ENCODE measurements around the gene KNTC1.

Gene KNTC1

DNA sequence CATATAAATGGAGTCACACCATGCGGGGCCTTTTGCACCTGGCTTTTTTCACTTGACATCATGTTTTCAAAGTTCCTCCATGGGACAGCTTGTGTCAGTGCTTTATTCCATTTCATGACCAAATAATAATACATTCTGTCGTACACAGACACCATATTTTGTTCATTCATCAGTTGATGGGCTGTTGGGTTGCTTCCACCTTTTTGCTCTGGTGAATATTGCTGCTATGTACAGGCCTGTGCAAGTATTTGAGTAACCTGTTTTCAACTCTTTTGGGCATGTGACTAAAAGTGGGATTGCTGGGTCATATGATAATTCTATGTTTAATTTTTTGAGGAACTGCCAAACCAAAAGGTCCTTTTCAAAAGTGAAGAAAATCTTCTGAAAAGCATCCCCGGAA lies 129.2 kb downstream of the KNTC1 start:
- no peak for DNase-seq

DNA sequence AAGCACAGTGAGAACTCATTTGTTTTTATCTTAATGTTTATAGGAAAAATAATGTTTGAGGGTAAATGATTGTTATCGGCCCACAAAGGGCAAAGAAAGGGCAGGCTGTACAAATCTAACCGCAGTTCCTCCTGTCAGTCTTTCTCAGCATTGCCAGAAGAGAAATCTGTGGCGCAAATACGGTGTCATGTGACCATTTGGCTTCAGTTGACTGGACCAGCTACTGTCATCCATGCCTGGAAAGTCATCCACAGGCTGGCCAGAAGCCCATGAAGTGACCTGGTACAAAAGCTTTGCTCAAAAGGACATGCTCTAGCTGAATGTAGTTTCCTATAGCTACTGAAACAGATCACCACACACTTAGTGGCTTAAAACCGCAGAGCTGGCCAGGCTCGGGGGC lies 132.5 kb downstream of the KNTC1 start:
- no peak for DNase-seq

DNA sequence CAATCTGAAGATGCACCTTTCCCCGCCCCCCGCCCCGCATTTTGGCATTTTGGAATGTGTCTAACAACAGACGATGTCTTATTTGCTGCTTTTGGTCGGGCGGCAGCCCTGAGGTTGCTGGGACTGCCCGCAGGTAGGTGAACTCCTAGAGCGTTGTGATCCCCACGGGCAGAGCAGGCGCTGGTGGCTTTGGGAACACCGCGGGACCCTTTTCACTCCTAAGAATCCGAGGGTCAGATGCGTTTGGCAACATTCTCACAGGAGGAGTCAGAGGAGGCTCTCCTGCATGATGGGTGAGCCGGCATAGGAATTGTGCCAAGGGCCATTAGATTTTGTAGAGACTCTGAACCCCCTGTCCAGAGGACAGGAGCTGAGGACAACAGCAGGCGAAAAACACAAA lies 134.2 kb downstream of the KNTC1 start:
- DNase-seq: no peak

DNA sequence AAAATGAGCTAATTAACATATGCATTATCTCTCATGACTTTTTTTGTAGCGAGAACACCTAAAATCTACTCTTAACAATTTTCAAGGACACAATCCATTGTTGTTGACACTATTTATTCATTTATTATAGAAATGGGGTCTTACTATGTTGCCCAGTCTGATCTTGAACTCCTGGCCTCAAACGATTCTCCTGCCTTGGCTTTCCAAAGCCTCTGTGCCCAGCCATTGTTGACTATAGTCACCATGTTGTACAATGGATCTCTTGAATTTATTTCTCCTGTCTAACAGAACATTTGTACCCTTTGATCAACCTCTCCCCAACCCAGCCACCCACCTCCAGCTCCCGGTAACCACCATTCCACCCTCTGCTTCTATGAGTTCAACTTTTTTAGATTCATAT lies 134.9 kb downstream of the KNTC1 start:
- no peak for DNase-seq

- DNase-seq: no peak
Observed at GRCh38 chr12:122665349-122665748, 138.3 kb downstream of the KNTC1 start.

GRCh38 chr12:122665759-122666158 lies 138.7 kb downstream of the KNTC1 start:
- no peak for DNase-seq

DNA sequence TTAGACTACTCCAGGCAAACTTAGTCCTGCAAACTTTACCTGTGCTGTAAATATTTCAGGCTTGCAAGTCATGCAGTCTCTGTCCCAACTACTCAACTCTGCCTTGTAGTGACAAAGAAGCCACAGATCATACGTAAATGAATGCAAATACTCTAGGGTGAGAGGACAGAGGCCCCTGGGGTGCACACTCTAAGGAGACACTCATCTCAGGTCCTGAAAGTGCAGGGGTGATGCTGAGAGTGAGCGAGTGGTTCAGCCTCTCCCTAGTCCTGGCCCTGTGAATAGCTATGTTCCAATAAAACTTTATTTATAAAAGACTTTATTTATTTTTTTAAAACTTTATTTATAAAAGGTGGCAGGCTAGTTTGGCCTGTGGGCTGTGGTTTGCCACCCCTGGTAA lies 141.2 kb downstream of the KNTC1 start:
- DNase-seq: no peak

- no peak for DNase-seq
Observed at GRCh38 chr12:122669397-122670070, 142.5 kb downstream of the KNTC1 start.

DNA sequence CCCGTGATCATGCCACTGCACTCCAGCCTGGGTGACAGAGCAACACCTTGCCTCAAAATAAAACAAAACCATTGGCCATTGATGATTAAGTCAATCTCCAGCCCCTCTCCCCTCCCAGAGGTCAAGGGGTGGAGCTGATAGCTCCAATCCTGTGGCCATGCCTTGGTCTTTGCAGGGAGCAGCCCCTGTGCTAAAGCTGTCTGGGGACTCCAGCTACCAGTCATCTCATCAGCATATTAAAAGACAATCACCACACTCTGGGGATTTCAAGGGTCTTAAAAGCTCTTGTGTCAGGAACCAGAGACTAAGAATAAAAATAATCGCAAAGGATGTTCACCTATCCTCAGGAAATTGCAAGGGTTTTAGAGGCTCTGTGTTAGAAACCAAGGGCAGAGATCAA lies 145.5 kb downstream of the KNTC1 start:
- no peak for DNase-seq
